Activated naive CD4-positive, alpha-beta T cell treated with anti-CD3 and anti-CD28 coated beads, Interleukin-2, amount 50 U/mL, for 72 hours (primary cell): ENCODE results near the gene KLHL25. TPM values are rescaled to one million over a fixed set of nuclear protein-coding genes. Genes with fewer than 3 reads are reported as not detected.
A peak's percentile ranks its signal among the peaks of the same experiment; 100 is the strongest.
"Not testable (repeated sequence)": the region's sequence is repeated elsewhere in the genome, so short reads cannot be mapped to it uniquely, and the experiment has no call there.

ENCODE experiments used
- ATAC-seq, 2 donors: fragments of 150-1000 bp; cut with Tn5 transposase; 2 replicates each; pipeline ENCODE4 v1.10.0; 2021; ENCODE audit warnings: mild to moderate bottlenecking in 2 of 2, moderate library complexity in 2 of 2
- DNase-seq, 2 donors: peaks; one replicate each; pipeline ENCODE4 v3.0.0; 2021 to 2022; ENCODE audit warnings: low spot score in 2 of 2
- H3K27ac Mint-ChIP-seq, 2 donors: one replicate each; pipeline ENCODE4 v1.8.0; 2022; ENCODE audit warnings: mild to moderate bottlenecking in 2 of 2, mixed read lengths in 2 of 2
- H3K36me3 Mint-ChIP-seq, 2 donors: one replicate each; pipeline ENCODE4 v1.8.0; 2022; ENCODE audit warnings: mixed read lengths in 2 of 2
- H3K9me3 Mint-ChIP-seq, 2 donors: one replicate each; pipeline ENCODE4 v1.8.0; 2022; ENCODE audit warnings: mixed read lengths in 2 of 2
- total RNA-seq, 2 donors: library from RNA; stranded (reverse); gene quantifications; one replicate each; pipeline ENCODE4 v1.2.3, GENCODE V29; 2022

Gene KLHL25, protein sequence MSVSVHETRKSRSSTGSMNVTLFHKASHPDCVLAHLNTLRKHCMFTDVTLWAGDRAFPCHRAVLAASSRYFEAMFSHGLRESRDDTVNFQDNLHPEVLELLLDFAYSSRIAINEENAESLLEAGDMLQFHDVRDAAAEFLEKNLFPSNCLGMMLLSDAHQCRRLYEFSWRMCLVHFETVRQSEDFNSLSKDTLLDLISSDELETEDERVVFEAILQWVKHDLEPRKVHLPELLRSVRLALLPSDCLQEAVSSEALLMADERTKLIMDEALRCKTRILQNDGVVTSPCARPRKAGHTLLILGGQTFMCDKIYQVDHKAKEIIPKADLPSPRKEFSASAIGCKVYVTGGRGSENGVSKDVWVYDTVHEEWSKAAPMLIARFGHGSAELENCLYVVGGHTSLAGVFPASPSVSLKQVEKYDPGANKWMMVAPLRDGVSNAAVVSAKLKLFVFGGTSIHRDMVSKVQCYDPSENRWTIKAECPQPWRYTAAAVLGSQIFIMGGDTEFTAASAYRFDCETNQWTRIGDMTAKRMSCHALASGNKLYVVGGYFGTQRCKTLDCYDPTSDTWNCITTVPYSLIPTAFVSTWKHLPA
- total RNA-seq: 1 to 10 TPM; 6.0 to 9.2 TPM

DNA sequence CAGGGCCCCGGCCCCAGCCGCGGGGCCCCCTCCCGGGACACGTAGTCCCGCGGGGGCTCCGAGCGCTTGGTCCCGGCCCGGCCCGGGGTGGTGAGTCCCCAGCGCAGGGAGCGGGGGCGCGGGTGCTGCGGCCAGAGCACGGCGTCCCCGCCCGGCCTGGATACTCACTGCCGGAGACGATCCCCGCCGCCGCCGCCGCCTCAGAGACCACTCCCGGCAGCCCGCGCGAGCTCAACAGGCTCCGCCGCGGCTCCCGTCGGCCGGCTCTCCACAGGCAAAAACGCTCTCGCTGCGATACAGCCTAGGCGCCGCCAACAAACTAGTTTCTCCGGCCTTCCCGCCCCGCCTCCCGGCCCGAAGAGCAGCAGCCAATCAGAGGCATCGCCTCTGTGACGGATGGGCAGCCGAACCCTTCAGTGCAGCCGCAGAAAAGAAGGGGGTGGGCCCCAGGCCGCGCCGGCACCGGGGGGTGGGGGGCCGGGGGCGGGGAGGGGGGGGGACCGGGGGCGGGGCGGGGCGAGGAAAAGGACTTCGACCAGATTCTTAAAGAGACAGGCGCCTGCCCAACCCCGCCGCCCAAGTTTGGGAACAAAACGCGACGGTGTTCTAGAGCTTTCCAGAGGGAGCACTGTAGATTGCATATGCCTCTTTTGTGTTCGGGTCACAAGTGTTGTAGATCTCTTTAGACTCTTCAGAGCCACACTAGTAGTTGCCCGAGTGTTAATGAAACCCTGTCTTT lies at the start of gene KLHL25:
Gene KLHL25 (minus strand): TSS at position 328 of the 739 bp plus-strand sequence. CDS start 25,115 bp downstream, outside the sequence.
- Mint-ChIP-seq H3K36me3 (peaks cover 0 to 9% of the 10 kb centered on the region in 2 donors), H3K9me3 (no peaks in the 10 kb centered on the region), H3K27ac (peak within 1 kb of the TSS; percentile 85 to 96)
- DNase-seq: peak; percentile 88 to 93
- peak; percentile 94 for ATAC-seq

DNA sequence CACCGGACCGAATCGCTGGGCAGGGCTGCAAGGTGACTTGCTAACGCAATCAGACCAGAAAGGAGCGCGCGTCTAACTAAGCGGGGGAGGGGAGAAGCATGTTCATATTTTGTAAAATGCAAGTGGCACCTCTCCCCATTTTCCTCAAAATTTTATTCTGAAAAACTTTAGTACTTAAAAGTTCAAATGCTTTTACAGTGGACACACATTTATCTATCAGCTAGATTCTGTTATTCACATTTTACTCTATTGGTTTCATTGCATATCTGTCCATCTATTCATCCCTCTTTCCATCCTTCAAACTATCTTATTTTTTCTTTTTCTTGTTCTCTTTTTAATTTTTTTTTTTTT lies 46.1 kb upstream of the KLHL25 start:
- DNase-seq: no peak
- no peak for ATAC-seq
- Mint-ChIP-seq H3K36me3 (no peaks in the 10 kb centered on the region), H3K9me3 (no peaks in the 10 kb centered on the region), H3K27ac (no peak overlapping the region)

DNA sequence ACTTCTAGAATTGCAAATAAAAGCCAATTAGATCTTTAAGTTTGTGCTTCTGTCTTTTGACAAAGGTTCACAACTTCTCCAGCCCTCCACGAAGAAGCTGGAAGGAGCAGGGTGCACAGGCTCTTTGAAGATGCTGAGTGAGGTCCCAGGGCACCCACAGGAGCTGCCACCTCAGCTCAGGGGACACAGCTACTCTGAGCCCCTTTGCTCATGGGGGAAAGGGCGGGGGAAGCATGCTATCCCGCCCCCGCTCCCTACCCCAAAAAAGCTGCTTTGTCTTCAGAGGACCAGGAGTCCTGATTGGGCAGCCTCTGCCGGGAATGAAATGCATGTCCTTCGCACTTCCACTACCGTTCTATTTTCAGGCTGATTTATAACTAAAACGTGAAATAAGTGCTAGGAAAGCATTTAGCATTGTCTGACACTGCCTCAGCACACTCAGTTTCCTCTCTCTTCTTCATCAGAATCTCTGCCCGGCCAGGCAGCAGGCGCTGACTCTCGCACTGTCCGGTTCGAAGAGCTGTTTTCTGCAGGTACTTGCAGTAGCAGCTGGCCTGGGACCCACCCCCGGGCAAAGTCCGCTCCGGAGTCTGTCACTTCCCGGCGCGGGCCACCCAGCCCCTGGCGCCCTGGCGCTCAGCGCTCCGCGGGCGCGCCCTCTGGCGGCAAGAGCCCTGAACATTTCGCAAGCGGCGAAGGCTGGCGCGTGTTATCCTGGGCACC lies 45.5 kb upstream of the KLHL25 start:
- no peak overlapping the region for H3K27ac Mint-ChIP-seq
- H3K36me3 Mint-ChIP-seq: no peaks in the 10 kb centered on the region
- ATAC-seq (peak; percentile 99), DNase-seq (peak; percentile 84 to 89)
- H3K9me3 Mint-ChIP-seq: no peaks in the 10 kb centered on the region

DNA sequence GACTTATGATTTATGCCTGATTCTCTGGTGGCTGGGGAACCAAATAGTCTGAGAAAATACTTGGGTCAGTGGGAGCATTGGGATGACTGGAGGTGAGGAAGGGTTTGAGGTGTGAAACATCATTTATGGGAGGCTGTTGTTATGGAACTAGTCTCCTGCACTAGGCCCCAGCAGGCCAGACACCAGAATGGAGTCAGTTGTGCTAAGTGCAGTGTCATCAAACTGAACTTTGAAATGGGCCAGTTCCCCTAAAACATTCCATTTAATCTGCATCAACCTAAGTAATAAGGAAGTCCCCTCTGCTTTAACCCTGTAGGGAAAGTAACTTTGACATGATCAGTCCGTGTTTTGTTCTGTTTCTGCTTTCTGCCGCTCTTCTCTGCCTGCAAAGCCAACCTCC lies 44.9 kb upstream of the KLHL25 start:
- no peak overlapping the region for H3K27ac Mint-ChIP-seq
- no peaks in the 10 kb centered on the region for H3K9me3 Mint-ChIP-seq
- no peak for ATAC-seq
- no peaks in the 10 kb centered on the region for H3K36me3 Mint-ChIP-seq
- DNase-seq: no peak

DNA sequence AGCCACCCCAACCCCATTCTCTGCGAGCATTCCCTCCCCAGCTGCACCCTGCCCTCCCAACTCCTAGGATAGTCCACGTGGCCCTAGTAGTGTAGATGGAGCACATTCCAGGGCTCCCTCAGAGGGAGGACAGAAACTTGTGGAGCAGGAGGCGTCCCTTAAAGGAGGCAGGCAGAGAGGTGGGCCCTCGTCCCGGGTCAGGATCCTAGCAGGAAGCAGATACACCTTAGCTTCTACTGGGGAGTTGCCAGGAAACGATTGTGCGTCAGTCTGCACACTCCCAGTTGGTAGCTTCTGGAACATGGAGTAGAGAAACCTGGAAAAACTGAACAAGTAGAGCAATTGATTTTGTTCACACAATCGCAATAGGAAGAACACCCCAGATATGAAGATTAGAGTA lies 43.9 kb upstream of the KLHL25 start:
- ATAC-seq (no peak), DNase-seq (no peak)
- H3K9me3 Mint-ChIP-seq: no peaks in the 10 kb centered on the region
- H3K27ac Mint-ChIP-seq: no peak overlapping the region
- no peaks in the 10 kb centered on the region for H3K36me3 Mint-ChIP-seq

DNA sequence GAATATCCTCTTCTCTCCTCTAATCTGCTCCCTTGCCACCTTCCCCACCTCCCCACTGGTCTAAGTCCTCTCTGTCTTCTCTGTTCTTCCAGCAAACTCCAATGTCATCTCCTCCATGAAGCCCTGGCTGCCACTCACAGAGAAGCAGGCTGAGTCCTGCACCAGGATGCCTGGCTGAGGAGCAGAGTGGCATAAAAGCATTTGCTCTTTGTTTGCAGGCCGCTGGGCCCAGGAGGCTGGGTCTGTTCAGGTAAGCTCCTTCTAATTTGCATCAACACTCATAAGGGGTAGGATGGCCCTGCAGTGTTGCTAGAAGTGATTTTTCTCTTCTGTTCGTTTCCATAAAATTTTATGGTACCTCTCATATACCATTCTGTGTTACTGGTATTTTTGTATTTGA lies 43.2 kb upstream of the KLHL25 start:
- DNase-seq: no peak
- ATAC-seq: no peak
- Mint-ChIP-seq H3K9me3 (no peaks in the 10 kb centered on the region), H3K27ac (peak overlapping the region; percentile 4 to 23), H3K36me3 (no peaks in the 10 kb centered on the region)

DNA sequence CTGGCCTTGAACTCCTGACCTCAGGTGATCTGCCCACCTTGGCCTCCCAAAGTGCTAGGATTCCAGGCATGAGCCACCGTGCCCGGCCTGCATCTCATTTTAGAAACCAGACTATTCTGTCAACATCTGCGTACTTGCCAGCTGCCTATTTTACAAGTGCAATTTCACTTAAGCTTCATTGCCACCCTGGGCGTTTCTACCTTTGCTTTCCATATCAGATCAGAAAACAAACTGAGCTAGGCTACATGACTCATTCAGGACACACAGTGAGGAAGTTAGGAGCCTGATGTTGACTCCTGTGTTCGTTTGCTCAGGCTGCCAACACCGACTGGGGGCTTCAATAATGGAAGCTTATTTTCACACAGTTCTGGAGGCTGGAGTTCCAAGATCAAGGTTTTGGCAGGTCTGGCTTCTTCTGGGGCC lies 42.3 kb upstream of the KLHL25 start:
- Mint-ChIP-seq H3K9me3 (no peaks in the 10 kb centered on the region), H3K36me3 (no peaks in the 10 kb centered on the region), H3K27ac (no peak overlapping the region)
- ATAC-seq (no peak), DNase-seq (no peak)

DNA sequence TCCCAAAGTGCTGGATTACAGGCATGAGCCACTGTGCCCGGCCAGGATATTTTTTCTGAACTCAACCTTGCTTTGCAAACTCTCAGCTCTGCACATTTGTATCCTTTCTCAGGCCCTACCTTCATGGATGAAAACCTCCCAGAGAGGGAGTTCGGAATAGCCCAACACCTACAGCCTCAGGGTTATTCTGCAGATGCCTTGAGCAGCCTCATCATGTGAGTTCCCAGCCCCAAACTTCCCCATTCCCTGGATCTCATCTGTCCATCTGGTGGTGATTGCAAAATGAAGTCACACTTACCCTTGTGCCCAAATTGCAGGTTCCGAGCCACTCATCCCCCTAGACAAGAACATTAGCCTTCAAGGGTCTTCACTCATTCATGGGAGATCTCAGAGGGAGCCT lies 39.9 kb upstream of the KLHL25 start:
- DNase-seq: no peak
- no peak for ATAC-seq
- H3K36me3 Mint-ChIP-seq: no peaks in the 10 kb centered on the region
- no peak overlapping the region for H3K27ac Mint-ChIP-seq
- no peaks in the 10 kb centered on the region for H3K9me3 Mint-ChIP-seq

DNA sequence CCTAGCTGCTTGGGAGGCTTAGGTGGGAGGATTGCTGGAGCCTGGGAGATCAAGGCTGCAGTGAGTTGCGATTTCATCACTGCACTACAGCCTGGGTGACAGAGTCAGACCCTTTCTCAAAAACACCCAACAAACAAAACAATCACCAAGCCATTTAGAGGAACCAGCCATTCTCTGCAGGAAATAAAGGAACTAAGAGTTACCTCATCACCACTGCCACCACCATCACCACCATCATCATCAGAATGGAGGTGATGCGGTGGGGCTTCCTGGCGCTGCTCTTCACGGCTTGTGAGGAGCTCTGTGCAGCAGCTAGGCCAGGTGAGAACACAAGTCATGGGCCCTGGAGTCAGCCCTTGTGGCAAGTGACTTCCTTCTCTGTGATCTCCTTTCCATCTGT lies 37.7 kb upstream of the KLHL25 start:
- ATAC-seq: no peak

DNA sequence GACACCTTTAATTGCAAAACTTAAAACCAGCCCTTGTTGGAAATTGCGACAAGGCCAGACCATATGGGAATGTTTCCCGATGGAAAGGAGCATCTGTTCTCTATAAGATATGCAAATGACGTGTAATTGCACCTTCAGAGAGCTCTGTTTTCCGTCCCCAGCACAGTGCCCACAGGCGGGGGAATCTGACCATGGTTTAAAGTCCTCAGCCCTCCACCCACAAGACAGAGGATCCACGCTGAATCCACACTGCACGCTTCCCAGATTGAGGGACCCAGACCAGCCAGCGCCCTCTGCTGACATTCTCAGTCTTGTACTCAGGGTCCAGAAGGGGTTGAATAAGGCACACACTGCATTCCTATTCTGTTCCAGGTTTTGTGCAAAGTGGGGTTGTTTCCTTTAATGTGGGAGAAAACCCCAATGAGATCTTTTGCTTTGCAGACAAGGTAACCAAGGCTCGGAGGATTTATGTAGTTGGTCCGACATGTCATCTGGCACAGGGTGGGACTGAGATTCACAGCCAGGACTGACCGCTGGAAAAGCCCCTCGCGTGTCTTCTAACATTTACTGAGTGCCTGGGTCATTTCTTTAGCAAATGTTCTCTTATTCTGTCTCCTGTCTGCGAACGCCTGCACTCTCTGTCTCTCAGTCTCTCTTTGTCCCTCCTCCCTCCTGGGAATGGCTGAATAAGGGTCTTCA lies 36.8 kb upstream of the KLHL25 start:
- DNase-seq: peak in 1 of 2 donors; percentile 25
- peak; percentile 47 to 52 for ATAC-seq
- no peaks in the 10 kb centered on the region for H3K36me3 Mint-ChIP-seq
- no peaks in the 10 kb centered on the region for H3K9me3 Mint-ChIP-seq
- H3K27ac Mint-ChIP-seq: no peak overlapping the region

More for the DNA sequence above, 37.7 kb upstream of the KLHL25 start:
- H3K27ac Mint-ChIP-seq: no peak overlapping the region
- H3K36me3 Mint-ChIP-seq: no peaks in the 10 kb centered on the region
- no peaks in the 10 kb centered on the region for H3K9me3 Mint-ChIP-seq
- no peak for DNase-seq

DNA sequence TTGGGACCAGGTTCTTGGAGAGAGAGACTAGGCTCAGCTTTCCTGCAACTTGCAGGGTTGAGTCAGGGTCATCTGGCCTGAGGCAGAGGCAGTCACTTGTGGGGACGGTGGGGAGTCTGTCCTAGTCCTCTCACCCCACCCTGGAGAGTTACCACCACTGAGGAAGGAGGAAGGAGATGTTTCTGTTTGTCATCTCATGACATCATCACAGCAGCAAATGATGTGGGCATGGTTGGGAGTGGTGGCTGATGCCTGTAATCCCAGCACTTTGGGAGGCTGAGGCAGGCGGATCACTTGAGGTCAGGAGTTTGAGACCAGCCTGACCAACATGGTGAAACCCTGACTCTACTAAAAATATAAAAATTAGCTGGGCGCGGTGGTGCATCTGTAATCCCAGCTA lies 35.0 kb upstream of the KLHL25 start:
- H3K9me3 Mint-ChIP-seq, H3K36me3 Mint-ChIP-seq, DNase-seq, H3K27ac Mint-ChIP-seq, ATAC-seq: not testable (repeated sequence)

DNA sequence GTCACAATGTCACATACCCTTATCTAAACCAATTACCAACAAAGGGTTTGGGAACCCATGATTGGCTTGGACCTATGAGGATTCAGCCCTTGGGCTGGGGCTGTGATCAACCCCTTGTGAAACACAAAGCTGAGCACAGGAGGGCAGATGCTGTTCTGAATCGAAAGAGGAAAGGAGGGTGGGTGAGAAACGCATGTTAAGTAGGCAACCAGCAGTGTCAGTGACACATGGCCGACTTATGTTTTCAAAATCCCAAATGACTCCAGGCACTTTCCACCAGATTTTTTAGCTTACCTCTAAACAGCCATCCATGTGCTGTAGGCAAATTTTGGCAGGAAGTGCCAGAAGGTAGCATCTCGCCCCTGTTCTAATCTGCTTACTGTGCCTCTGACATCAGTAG lies 34.1 kb upstream of the KLHL25 start:
- ATAC-seq (no peak), DNase-seq (no peak)
- H3K36me3 Mint-ChIP-seq: no peaks in the 10 kb centered on the region
- H3K27ac Mint-ChIP-seq: no peak overlapping the region
- H3K9me3 Mint-ChIP-seq: no peaks in the 10 kb centered on the region

DNA sequence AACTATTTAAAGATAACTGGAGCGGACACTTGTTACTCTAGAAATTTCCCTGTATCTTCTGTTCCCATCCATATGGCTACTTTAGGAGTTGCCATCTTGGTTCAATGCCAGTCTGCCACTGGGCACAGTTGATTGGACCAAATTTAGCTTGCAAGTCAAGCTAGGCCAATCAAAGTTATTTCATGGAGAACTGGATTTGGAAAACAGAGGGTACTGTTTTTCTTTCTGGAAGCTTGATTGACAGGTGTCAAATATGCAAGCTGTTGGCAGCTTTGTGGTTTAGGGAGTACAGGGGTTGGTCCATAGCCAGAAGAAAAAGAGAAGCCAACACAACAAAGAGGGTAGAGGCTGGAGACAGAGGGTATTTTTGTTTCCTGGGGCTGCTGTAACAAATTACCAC lies 33.4 kb upstream of the KLHL25 start:
- Mint-ChIP-seq H3K27ac (no peak overlapping the region), H3K9me3 (no peaks in the 10 kb centered on the region), H3K36me3 (no peaks in the 10 kb centered on the region)
- ATAC-seq: no peak
- no peak for DNase-seq

DNA sequence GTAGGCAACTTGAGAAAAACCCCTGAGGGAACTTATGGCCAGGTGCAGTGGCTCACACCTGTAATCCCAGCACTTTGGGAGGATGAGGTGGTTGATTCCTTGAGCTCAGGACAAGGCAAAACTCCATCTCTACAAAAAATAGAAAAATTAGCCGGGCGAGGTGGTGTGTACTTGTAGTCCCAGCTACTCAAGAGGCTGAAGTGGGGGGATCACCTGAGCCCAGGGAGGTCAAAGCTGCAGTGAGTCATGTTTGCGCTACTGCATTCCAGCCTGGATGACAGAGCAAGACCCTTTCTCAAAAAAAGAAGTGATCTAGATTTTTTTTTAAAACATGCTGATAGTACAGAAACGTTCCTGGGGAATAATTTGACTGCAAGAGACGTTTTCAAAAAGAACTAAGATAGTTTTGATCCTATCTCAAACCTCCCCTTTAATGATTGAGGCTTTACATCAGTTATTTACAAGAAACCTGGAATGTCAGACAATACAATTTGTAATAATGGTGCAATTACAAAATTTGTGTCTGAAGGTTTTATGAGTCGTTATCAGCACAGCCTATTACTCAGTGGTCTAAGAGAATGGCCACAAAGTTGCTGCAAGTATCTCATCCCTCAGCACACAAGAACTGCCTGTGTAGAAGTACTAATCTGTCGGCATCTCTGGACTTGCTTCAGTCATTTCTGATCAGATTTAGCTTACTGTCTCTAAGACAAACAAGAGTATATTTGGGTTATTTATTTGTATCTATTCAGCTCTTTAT lies 32.2 kb upstream of the KLHL25 start:
- Mint-ChIP-seq H3K36me3 (no peaks in the 10 kb centered on the region), H3K9me3 (no peaks in the 10 kb centered on the region), H3K27ac (no peak overlapping the region)
- no peak for ATAC-seq
- DNase-seq: no peak

DNA sequence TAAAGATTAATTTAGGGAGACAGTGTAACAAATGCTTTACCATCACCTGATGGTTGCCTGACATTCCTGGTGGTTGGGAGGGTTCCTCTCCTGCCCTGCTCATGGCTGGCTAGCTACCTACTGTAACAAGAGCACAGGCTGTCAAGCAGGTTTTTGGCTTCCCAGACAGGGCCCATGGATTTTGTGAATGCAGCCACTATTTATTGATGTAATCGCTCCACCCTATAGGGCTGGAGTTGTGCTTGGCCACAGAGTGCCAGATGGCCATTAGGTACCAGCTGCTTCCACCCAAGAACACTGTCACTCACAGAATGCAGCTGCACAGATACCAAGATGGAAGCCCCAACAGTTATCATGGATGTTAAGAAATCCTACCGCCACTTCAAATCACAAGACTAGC lies 31.0 kb upstream of the KLHL25 start:
- ATAC-seq: no peak
- Mint-ChIP-seq H3K9me3 (no peaks in the 10 kb centered on the region), H3K36me3 (no peaks in the 10 kb centered on the region), H3K27ac (no peak overlapping the region)
- DNase-seq: no peak

DNA sequence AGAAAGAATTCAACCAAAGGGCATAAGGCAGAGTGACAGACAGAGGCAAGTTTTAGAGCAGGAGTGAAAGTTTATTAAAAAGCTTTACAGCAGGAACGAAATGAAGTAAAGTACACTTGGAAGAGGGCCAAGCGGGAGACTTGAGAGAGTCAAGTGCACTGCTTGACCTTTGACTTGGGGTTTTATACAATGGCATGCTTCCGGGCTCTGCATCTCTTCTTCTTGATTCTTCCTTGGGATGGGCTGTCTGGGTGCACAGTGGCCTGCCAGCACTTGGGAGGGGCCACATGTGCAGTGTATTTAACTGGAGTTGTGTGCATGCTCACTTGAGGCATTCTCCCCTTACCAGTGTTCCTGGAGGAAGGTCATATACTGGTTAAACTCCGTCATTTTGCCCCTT lies 30.4 kb upstream of the KLHL25 start:
- Mint-ChIP-seq H3K36me3 (no peaks in the 10 kb centered on the region), H3K9me3 (no peaks in the 10 kb centered on the region), H3K27ac (no peak overlapping the region)
- no peak for DNase-seq
- no peak for ATAC-seq
